HG03575 (cell line): ENCODE measurements around the gene MSL1.

Source experiments
- ATAC-seq: cut with Tn5 transposase; IDR thresholded peaks from one replicate; pipeline ENCODE4 v1.9.1; 2021; ENCODE audit not compliant: unreplicated experiment, insufficient number of reproducible peaks, low FRiP score; ENCODE audit errors: extremely low read depth

Gene MSL1

GRCh38 chr17:40121181-40122135 is at the start of gene MSL1:
Gene MSL1, plus strand, starts transcription at chr17:40121971. Its CDS starts 642 bp downstream, at chr17:40122613.
- ATAC-seq: no peak

- no peak for ATAC-seq
Observed at GRCh38 chr17:40072040-40072734, 49.6 kb upstream of the MSL1 start.

- no peak for ATAC-seq
Observed at GRCh38 chr17:40072735-40073346, 48.9 kb upstream of the MSL1 start.

- ATAC-seq: no peak
Observed at GRCh38 chr17:40073454-40074174, 48.2 kb upstream of the MSL1 start.

GRCh38 chr17:40074175-40074512 is 47.6 kb upstream of the MSL1 start:
- no peak for ATAC-seq

- no peak for ATAC-seq
Observed at GRCh38 chr17:40074871-40075200, 46.9 kb upstream of the MSL1 start.

- ATAC-seq: no peak
Observed at GRCh38 chr17:40075201-40075941, 46.4 kb upstream of the MSL1 start.

GRCh38 chr17:40075942-40076498 is 45.8 kb upstream of the MSL1 start:
- no peak for ATAC-seq

- ATAC-seq: no peak
Observed at GRCh38 chr17:40076591-40076990, 45.2 kb upstream of the MSL1 start.

GRCh38 chr17:40079545-40079944 is 42.2 kb upstream of the MSL1 start:
- ATAC-seq: no peak

- ATAC-seq: no peak
Observed at GRCh38 chr17:40084477-40084876, 37.3 kb upstream of the MSL1 start.

GRCh38 chr17:40086150-40087044 is 35.4 kb upstream of the MSL1 start:
- ATAC-seq: no peak

- ATAC-seq: no peak
Observed at GRCh38 chr17:40087049-40087794, 34.5 kb upstream of the MSL1 start.

GRCh38 chr17:40087903-40088718 is 33.7 kb upstream of the MSL1 start:
- ATAC-seq: no peak

- no peak for ATAC-seq
Observed at GRCh38 chr17:40089077-40089895, 32.5 kb upstream of the MSL1 start.
